ENCODE results near the gene GARNL3. TPM values are rescaled to one million over a fixed set of nuclear protein-coding genes. Genes with fewer than 3 reads are reported as not detected.

GARNL3 gene
- total and polyA plus RNA-seq, 2 donors (not counting 3 experiments of a cell fraction or from before 2014, with no cell fraction given): 1.4 to 8.3 TPM

- H3K27ac ChIP-seq (ENCODE audit: insufficient read depth, low read depth, low read length): no peak overlapping the region
- dilution Hi-C loops (cut with MboI; ENCODE audit: extremely low pct_ligation_motif_present, low sequenced_read_pairs): no loop called here
- DNase-seq (ENCODE audit: low read depth, low spot score) (peak; percentile 20), FAIRE-seq (no peak)
- no peaks in the 10 kb centered on the region for H3K79me2 ChIP-seq (ENCODE audit: control insufficient read depth, insufficient read depth, low read length)
- ChIA-PET POLR2A (no interaction called here), CTCF (interaction anchor here (0.6 to 2.4 kb wide), 11 partner anchors 9 to 115 kb away, joined by 3 to 14 read pairs (median 3); partner anchors contain the start of gene SLC2A8)
- no peaks in the 10 kb centered on the region for H3K4me1 ChIP-seq (ENCODE audit: control insufficient read depth, extremely low read depth, insufficient read depth, low read length)
- intact Hi-C loops (cut with micrococcal nuclease): loop anchor here (1.0 kb wide), 1 partner anchor 61 kb away; no protein-coding TSS in a partner anchor
- no peaks in the 10 kb centered on the region for H3K36me3 ChIP-seq (ENCODE audit: control insufficient read depth in 2 of 2, extremely low read depth in 1 of 2, insufficient read depth in 2 of 2, low read length in 2 of 2)
- H3K9me3 ChIP-seq (replicated peaks; ENCODE audit: control insufficient read depth, insufficient read depth, low read length): no peaks in the 10 kb centered on the region
- TF ChIP-seq JUN (IDR thresholded peaks at IDR 0.05; ENCODE audit: borderline replicate concordance, insufficient read depth, insufficient read length, low read depth): no peak
- TF ChIP-seq CTCF (IDR thresholded peaks at IDR 0.05; ENCODE audit: extremely low read depth in 1 of 2, insufficient read depth in 1 of 2, low read depth in 1 of 2, low read length in 2 of 2): peak in 1 of 2 donors; percentile 15
- H3K27me3 ChIP-seq (ENCODE audit: control insufficient read depth in 2 of 2, insufficient read depth in 2 of 2, low read length in 2 of 2): no peaks in the 10 kb centered on the region
- H2AFZ ChIP-seq (ENCODE audit: low read depth, low read length): no peak overlapping the region
- H3K4me2 ChIP-seq (ENCODE audit: insufficient read depth, low read length): no peak overlapping the region
- H3K9me1 ChIP-seq (replicated peaks; ENCODE audit: control insufficient read depth, extremely low read depth, insufficient read depth, low read length): no peaks in the 10 kb centered on the region
- H3K9ac ChIP-seq (replicated peaks; ENCODE audit: extremely low read depth, insufficient read depth, low read length): no peak overlapping the region
- no peak overlapping the region for H3K4me3 ChIP-seq (replicated peaks in 1 of 3; ENCODE audit: insufficient read depth in 1 of 3, low read depth in 1 of 3, low read length in 3 of 3)
- H4K20me1 ChIP-seq (replicated peaks; ENCODE audit: control insufficient read depth, extremely low read depth, insufficient read depth, low read length): no peaks in the 10 kb centered on the region
- no TSS peak for BruUV-seq (replicated peaks)
These were observed 19.4 kb downstream of the GARNL3 start for GRCh38 chr9:127283917-127284497.

GRCh38 chr9:127285965-127286364, 21.4 kb downstream of the GARNL3 start:
- intact Hi-C loops (cut with micrococcal nuclease) (no loop called here), dilution Hi-C loops (cut with MboI; ENCODE audit: extremely low pct_ligation_motif_present, low sequenced_read_pairs) (no loop called here)
- Histone ChIP-seq H3K36me3 (ENCODE audit: control insufficient read depth in 2 of 2, extremely low read depth in 1 of 2, insufficient read depth in 2 of 2, low read length in 2 of 2) (no peaks in the 10 kb centered on the region), H3K9me3 (replicated peaks; ENCODE audit: control insufficient read depth, insufficient read depth, low read length) (no peaks in the 10 kb centered on the region), H4K20me1 (replicated peaks; ENCODE audit: control insufficient read depth, extremely low read depth, insufficient read depth, low read length) (no peaks in the 10 kb centered on the region), H3K9me1 (replicated peaks; ENCODE audit: control insufficient read depth, extremely low read depth, insufficient read depth, low read length) (no peaks in the 10 kb centered on the region), H3K27me3 (ENCODE audit: control insufficient read depth in 2 of 2, insufficient read depth in 2 of 2, low read length in 2 of 2) (no peaks in the 10 kb centered on the region), H2AFZ (ENCODE audit: low read depth, low read length) (no peak overlapping the region), H3K4me1 (ENCODE audit: control insufficient read depth, extremely low read depth, insufficient read depth, low read length) (no peaks in the 10 kb centered on the region), H3K79me2 (ENCODE audit: control insufficient read depth, insufficient read depth, low read length) (no peaks in the 10 kb centered on the region), H3K4me3 (replicated peaks in 1 of 3; ENCODE audit: insufficient read depth in 1 of 3, low read depth in 1 of 3, low read length in 3 of 3) (no peak overlapping the region), H3K27ac (ENCODE audit: insufficient read depth, low read depth, low read length) (no peak overlapping the region), H3K9ac (replicated peaks; ENCODE audit: extremely low read depth, insufficient read depth, low read length) (no peak overlapping the region), H3K4me2 (ENCODE audit: insufficient read depth, low read length) (no peak overlapping the region)
- TF ChIP-seq POLR2A (IDR thresholded peaks at IDR 0.05; ENCODE audit: low read depth, low read length): no peak
- TF ChIP-seq, protein P1, sequence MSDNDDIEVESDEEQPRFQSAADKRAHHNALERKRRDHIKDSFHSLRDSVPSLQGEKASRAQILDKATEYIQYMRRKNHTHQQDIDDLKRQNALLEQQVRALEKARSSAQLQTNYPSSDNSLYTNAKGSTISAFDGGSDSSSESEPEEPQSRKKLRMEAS (IDR thresholded peaks at IDR 0.05; ENCODE audit: insufficient read depth, insufficient read length): no peak
- TF ChIP-seq GATA2 (IDR thresholded peaks at IDR 0.05; ENCODE audit: insufficient read depth, insufficient read length, low read depth, low read length): no peak
- TF ChIP-seq JUN (IDR thresholded peaks at IDR 0.05; ENCODE audit: borderline replicate concordance, insufficient read depth, insufficient read length, low read depth): no peak
- TF ChIP-seq POLR2AphosphoS5 (IDR thresholded peaks at IDR 0.05; ENCODE audit: insufficient read depth, low read depth, low read length): no peak
- TF ChIP-seq EZH2 (IDR thresholded peaks at IDR 0.05; ENCODE audit: borderline replicate concordance, low read depth, low read length, severe bottlenecking): no peak
- TF ChIP-seq FOS (IDR thresholded peaks at IDR 0.05; ENCODE audit: borderline replicate concordance, insufficient read depth, low read length): no peak
- TF ChIP-seq MYC (IDR thresholded peaks at IDR 0.05; ENCODE audit: low read depth, low read length): no peak
- TF ChIP-seq CTCF (IDR thresholded peaks at IDR 0.05; ENCODE audit: extremely low read depth in 1 of 2, insufficient read depth in 1 of 2, low read depth in 1 of 2, low read length in 2 of 2): no peak
- POLR2A ChIA-PET: no interaction called here
- FAIRE-seq (no peak), DNase-seq (ENCODE audit: low read depth, low spot score) (no peak)
- no TSS peak for BruUV-seq (replicated peaks)
- CTCF ChIA-PET: no interaction called here
